H9 (cell line): ENCODE data around the gene WHAMM. TPM values are rescaled to one million over a fixed set of nuclear protein-coding genes. Genes with fewer than 3 reads are reported as not detected.

Source experiments
- DNase-seq: peaks from one replicate; pipeline ENCODE4 v3.0.0-alpha.2; 2017
- H2AFZ ChIP-seq: one replicate; pipeline ENCODE4 v1.6.1; 2013; ENCODE audit warnings: mild to moderate bottlenecking, low read length, control low read depth, moderate library complexity
- H2AK5ac ChIP-seq: 2 replicates; pipeline ENCODE4 v1.6.1; 2013; ENCODE audit warnings: low read length, control low read depth, mixed read lengths; ENCODE audit not compliant: insufficient read length
- H2BK120ac ChIP-seq: one replicate; pipeline ENCODE4 v1.6.1; 2013; ENCODE audit warnings: low read depth, mild to moderate bottlenecking, low read length, control low read depth, inconsistent platforms; ENCODE audit not compliant: poor library complexity, severe bottlenecking
- H2BK12ac ChIP-seq: 2 replicates; pipeline ENCODE4 v1.6.1; 2013; ENCODE audit warnings: low read length, control low read depth, mixed read lengths, low read depth; ENCODE audit not compliant: insufficient read length
- H2BK15ac ChIP-seq: 2 replicates; pipeline ENCODE4 v1.6.1; 2013; ENCODE audit warnings: low read depth, low read length, control low read depth
- H2BK20ac ChIP-seq: one replicate; pipeline ENCODE4 v1.6.1; 2013; ENCODE audit warnings: low read depth, mild to moderate bottlenecking, low read length, control low read depth, inconsistent platforms; ENCODE audit not compliant: poor library complexity, severe bottlenecking
- H2BK5ac ChIP-seq: 2 replicates; pipeline ENCODE4 v1.6.1; 2013; ENCODE audit warnings: low read length, control low read depth, mixed read lengths; ENCODE audit not compliant: insufficient read length
- H3K14ac ChIP-seq: 2 replicates; pipeline ENCODE4 v1.6.1; 2013; ENCODE audit warnings: low read length, control low read depth; ENCODE audit not compliant: insufficient read depth
- H3K18ac ChIP-seq: 2 replicates; pipeline ENCODE4 v1.6.1; 2013; ENCODE audit warnings: low read depth, mild to moderate bottlenecking, mixed read lengths, low read length, control low read depth; ENCODE audit not compliant: insufficient read length
- H3K23ac ChIP-seq: 2 replicates; pipeline ENCODE4 v1.6.1; 2013; ENCODE audit warnings: low read length, control low read depth, mixed read lengths, low read depth; ENCODE audit not compliant: insufficient read length
- H3K23me2 ChIP-seq: 2 replicates; pipeline ENCODE4 v1.6.1; 2013; ENCODE audit warnings: low read depth, mild to moderate bottlenecking, mixed read lengths, low read length, control low read depth; ENCODE audit not compliant: insufficient read length, poor library complexity, severe bottlenecking
- H3K27ac ChIP-seq: 2 replicates; pipeline ENCODE4 v1.5.1; 2013; ENCODE audit warnings: low read length, control low read depth, mixed read lengths, low read depth; ENCODE audit not compliant: insufficient read length
- H3K27me3 ChIP-seq: 2 replicates; pipeline ENCODE4 v1.6.1; 2013; ENCODE audit warnings: low read length, control low read depth, inconsistent platforms; ENCODE audit not compliant: insufficient read depth
- H3K4ac ChIP-seq: 2 replicates; pipeline ENCODE4 v1.6.1; 2013; ENCODE audit warnings: low read depth, mild to moderate bottlenecking, control low read depth, inconsistent platforms, low read length, moderate library complexity
- H3K4me1 ChIP-seq: 2 replicates; pipeline ENCODE4 v1.6.1; 2013; ENCODE audit warnings: low read length, control low read depth, inconsistent platforms; ENCODE audit not compliant: insufficient read depth
- H3K4me2 ChIP-seq: 2 replicates; pipeline ENCODE4 v1.6.1; 2013; ENCODE audit warnings: low read length, control low read depth, mixed read lengths; ENCODE audit not compliant: insufficient read length, insufficient read depth
- H3K56ac ChIP-seq: 2 replicates; pipeline ENCODE4 v1.6.1; 2013; ENCODE audit warnings: low read depth, mild to moderate bottlenecking, mixed read lengths, low read length, control low read depth; ENCODE audit not compliant: insufficient read length
- H3K79me1 ChIP-seq: 2 replicates; pipeline ENCODE4 v1.6.1; 2013; ENCODE audit warnings: low read depth, mild to moderate bottlenecking, moderate library complexity, low read length, control low read depth, inconsistent platforms; ENCODE audit not compliant: insufficient read depth, poor library complexity, severe bottlenecking
- H3K79me2 ChIP-seq: 2 replicates; pipeline ENCODE4 v1.6.1; 2013; ENCODE audit warnings: low read length, control low read depth, inconsistent platforms; ENCODE audit not compliant: insufficient read depth
- H3K9ac ChIP-seq: 2 replicates; pipeline ENCODE4 v1.6.1; 2013; ENCODE audit warnings: low read length, control low read depth, mixed read lengths; ENCODE audit not compliant: insufficient read length; ENCODE audit errors: extremely low read depth
- H3K9me3 ChIP-seq: one replicate; pipeline ENCODE4 v1.6.1; 2013; ENCODE audit warnings: low read depth, low read length, inconsistent platforms; ENCODE audit not compliant: control insufficient read depth
- H3T11ph ChIP-seq: one replicate; pipeline ENCODE4 v1.6.1; 2013; ENCODE audit warnings: mild to moderate bottlenecking, low read length, control low read depth, inconsistent platforms
- H4K20me1 ChIP-seq: one replicate; pipeline ENCODE4 v1.6.1; 2013; ENCODE audit not compliant: control insufficient read depth, insufficient read length, insufficient read depth
- H4K5ac ChIP-seq: 2 replicates; pipeline ENCODE4 v1.6.1; 2013; ENCODE audit warnings: low read depth, mild to moderate bottlenecking, mixed read lengths, low read length, control low read depth; ENCODE audit not compliant: insufficient read length
- H4K8ac ChIP-seq: replicated peaks from 2 replicates; pipeline ENCODE4 v1.6.1; 2013; ENCODE audit warnings: low read length, control low read depth, mixed read lengths, low read depth; ENCODE audit not compliant: insufficient read length
- H4K91ac ChIP-seq: 2 replicates; pipeline ENCODE4 v1.6.1; 2013; ENCODE audit warnings: low read depth, mild to moderate bottlenecking, moderate library complexity, mixed read lengths, low read length, control low read depth; ENCODE audit not compliant: insufficient read length
- H3K27ac Mint-ChIP-seq, 3 experiments: 2 replicates in 2 of 3; 3 replicates in 1 of 3; pipeline ENCODE4 v1.8.0; 2020 to 2021; ENCODE audit warnings: mixed read lengths in 3 of 3, mild to moderate bottlenecking in 1 of 3, moderate library complexity in 1 of 3
- H3K27me3 Mint-ChIP-seq: 2 replicates; pipeline ENCODE4 v1.8.0; 2021; ENCODE audit warnings: low read depth, mild to moderate bottlenecking, moderate library complexity, mixed read lengths
- H3K36me3 Mint-ChIP-seq, 3 experiments: 2 replicates in 2 of 3; 3 replicates in 1 of 3; pipeline ENCODE4 v1.8.0; 2020 to 2021; ENCODE audit warnings: low read depth in 3 of 3, mixed read lengths in 3 of 3; ENCODE audit not compliant: insufficient read depth in 1 of 3
- H3K4me1 Mint-ChIP-seq, 2 experiments: 2 replicates each; pipeline ENCODE4 v1.8.0; 2020; ENCODE audit warnings: mixed read lengths in 2 of 2
- H3K4me3 Mint-ChIP-seq, 2 experiments: 2 replicates in 1 of 2; 3 replicates in 1 of 2; pipeline ENCODE4 v1.8.0; 2020 to 2021; ENCODE audit warnings: mild to moderate bottlenecking in 2 of 2, mixed read lengths in 2 of 2, moderate library complexity in 1 of 2
- H3K9me3 Mint-ChIP-seq, 2 experiments: 2 replicates in 1 of 2; 3 replicates in 1 of 2; pipeline ENCODE4 v1.8.0; 2020; ENCODE audit warnings: mild to moderate bottlenecking in 2 of 2, mixed read lengths in 2 of 2, moderate library complexity in 1 of 2
- CTCF ChIP-seq: fragments of 200-600 bp; sonication (generic); conservative IDR thresholded peaks from 3 replicates; pipeline ENCODE4 v1.8.0; 2021; ENCODE audit warnings: antibody characterized with exemption, mild to moderate bottlenecking
- WGBS: extraction: QIAGEN DNeasy Blood & Tissue Kit; methylation state at CpG from one replicate; pipeline ENCODE4 v1.1.7; 2013; ENCODE audit warnings: missing lambda C conversion rate, low lambda C conversion rate, mixed read lengths; ENCODE audit not compliant: insufficient read length; ENCODE audit errors: extremely low coverage; 5-methylcytosine and 5-hydroxymethylcytosine counted together
- total RNA-seq: library from RNA; stranded (reverse); gene quantifications from 2 replicates; pipeline ENCODE4 v1.2.1, GENCODE V29; 2021

The WHAMM gene
- total RNA-seq, 1 experiment from 2014 or later = 3.0 TPM

GRCh38 chr15:82807920-82808633 is 1.4 kb upstream of the WHAMM start:
- H2BK20ac ChIP-seq = no peak overlapping the region
- no peaks in the 10 kb centered on the region for H3K9me3 ChIP-seq
- no peaks in the 10 kb centered on the region for H3K9me3 Mint-ChIP-seq
- H3T11ph ChIP-seq = no peak overlapping the region
- H3K4me2 ChIP-seq = peak overlapping the region; percentile 53
- H2BK12ac ChIP-seq = no peak overlapping the region
- H2AK5ac ChIP-seq = no peak overlapping the region
- H3K27me3 Mint-ChIP-seq = peaks cover 13% of the 10 kb centered on the region
- peaks cover 10 to 20% of the 10 kb centered on the region in 2 experiments for H3K4me1 Mint-ChIP-seq
- H3K36me3 Mint-ChIP-seq = peaks cover 0 to 1% (median 0%) of the 10 kb centered on the region in 3 experiments; a peak in 2 of 7 replicates
- no peak overlapping the region for H3K9ac ChIP-seq
- peaks cover 6% of the 10 kb centered on the region for H3K23me2 ChIP-seq
- no peak overlapping the region for H3K56ac ChIP-seq
- no peak overlapping the region for H3K23ac ChIP-seq
- no peak overlapping the region for H3K14ac ChIP-seq
- no peak overlapping the region for H3K4me3 Mint-ChIP-seq
- no peaks in the 10 kb centered on the region for H4K20me1 ChIP-seq
- no peak overlapping the region for H3K18ac ChIP-seq
- no peak overlapping the region for H3K4ac ChIP-seq
- no peak overlapping the region for H2BK120ac ChIP-seq
- H3K27ac ChIP-seq = no peak overlapping the region
- no peak overlapping the region for H2AFZ ChIP-seq
- H3K27ac Mint-ChIP-seq = no peak overlapping the region
- no peak overlapping the region for H4K5ac ChIP-seq
- WGBS = no CpG with 5 or more reads among the region's 11 CpGs
- no peak overlapping the region for H4K91ac ChIP-seq
- no peak overlapping the region for H2BK15ac ChIP-seq
- no peak for DNase-seq
- no peaks in the 10 kb centered on the region for H3K4me1 ChIP-seq
- no peak overlapping the region for H2BK5ac ChIP-seq
- H3K79me1 ChIP-seq = no peaks in the 10 kb centered on the region
- no peak for TF ChIP-seq CTCF
- H4K8ac ChIP-seq = no peak overlapping the region
- no peaks in the 10 kb centered on the region for H3K79me2 ChIP-seq
- H3K27me3 ChIP-seq = no peaks in the 10 kb centered on the region
